ENCODE results near the gene PGBD5. TPM values are rescaled to one million over a fixed set of nuclear protein-coding genes. Genes with fewer than 3 reads are reported as not detected.

PGBD5 gene
- total RNA-seq, 1 donor from 2014 or later, result 6.6 TPM

DNA sequence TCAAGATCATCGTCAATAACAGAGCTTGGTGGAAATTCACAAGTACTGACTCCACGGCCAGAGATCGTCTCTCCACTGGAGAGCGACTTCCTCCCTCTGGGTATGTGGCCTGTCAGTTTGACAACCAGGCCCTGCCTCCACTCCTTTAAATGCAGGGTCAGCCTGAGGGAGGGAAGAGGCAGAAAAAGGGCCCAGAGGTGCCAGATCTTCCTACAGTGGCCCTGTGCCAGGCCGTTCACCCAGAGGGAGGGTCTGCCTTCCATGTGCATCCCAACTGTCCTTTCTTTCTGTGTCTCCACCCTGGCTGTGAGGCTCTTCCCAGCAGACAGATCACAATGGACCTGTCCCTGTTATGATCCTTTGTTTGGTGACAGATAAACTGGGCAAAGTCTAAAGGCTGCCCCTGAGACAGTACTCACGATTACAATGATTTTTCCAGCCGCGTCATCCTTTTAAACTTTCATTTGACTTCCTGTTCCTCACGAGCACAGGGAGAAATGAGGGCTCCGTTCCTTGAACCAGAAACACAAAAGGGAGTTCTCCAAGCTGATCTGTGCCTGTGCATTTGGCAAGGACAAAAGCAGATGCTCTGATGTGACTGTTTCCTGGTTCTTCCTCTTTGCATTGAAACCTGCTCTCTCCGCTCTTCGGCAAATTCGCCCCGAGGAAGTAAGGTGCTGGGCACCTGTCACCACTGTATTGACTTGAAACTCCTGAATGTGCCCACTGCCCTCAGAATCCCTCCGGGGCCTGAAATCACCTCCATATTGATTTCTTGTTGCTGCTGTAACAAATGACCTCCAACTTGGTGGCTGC, 126.7 kb downstream of the PGBD5 start:
- intact Hi-C loops (cut with DNase I), result no loop called here
- peak; percentile 9 for DNase-seq (ENCODE audit: low spot score)

DNA sequence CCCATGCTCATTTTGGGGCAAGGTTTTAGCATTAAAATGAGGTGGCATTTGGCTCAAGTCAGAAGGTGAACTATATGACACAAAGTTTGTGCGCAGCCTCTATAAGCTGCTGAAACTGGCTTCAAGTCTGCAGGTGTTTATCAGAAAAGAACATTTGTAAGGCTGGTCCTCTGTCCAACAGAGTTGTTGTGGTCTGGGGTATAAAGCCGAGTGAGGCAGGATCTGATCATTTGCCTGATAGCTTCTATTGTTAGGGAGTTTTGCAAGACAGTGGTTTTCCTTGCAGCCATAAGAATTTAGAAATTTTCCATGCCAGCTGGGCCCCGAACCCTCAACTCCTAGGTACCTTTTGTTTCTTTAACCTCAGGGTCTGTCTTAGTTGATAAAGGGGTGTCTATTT, 130.8 kb downstream of the PGBD5 start:
- DNase-seq (ENCODE audit: low spot score) (no peak), ATAC-seq (no peak)
- intact Hi-C loops (cut with DNase I), result no loop called here

More for the DNA sequence above, 126.7 kb downstream of the PGBD5 start:
- no peak for ATAC-seq

DNA sequence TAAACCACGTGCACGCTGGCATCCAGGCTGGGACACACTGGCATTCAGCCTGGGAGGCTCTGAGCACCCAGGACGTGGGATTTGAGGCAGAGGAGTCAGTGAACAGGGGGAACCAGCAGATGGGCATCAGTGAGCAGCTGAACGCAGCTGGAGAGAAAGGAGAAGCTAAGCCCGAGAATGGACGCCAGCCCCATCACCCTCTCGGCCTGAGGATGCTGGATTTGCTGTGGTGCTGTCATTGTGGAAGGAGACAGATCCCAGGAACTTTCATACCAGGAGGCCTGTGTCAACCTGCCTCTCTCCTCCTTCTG, 132.8 kb downstream of the PGBD5 start:
- ATAC-seq (no peak), DNase-seq (ENCODE audit: low spot score) (peak; percentile 8)
- intact Hi-C loops (cut with DNase I), result no loop called here

DNA sequence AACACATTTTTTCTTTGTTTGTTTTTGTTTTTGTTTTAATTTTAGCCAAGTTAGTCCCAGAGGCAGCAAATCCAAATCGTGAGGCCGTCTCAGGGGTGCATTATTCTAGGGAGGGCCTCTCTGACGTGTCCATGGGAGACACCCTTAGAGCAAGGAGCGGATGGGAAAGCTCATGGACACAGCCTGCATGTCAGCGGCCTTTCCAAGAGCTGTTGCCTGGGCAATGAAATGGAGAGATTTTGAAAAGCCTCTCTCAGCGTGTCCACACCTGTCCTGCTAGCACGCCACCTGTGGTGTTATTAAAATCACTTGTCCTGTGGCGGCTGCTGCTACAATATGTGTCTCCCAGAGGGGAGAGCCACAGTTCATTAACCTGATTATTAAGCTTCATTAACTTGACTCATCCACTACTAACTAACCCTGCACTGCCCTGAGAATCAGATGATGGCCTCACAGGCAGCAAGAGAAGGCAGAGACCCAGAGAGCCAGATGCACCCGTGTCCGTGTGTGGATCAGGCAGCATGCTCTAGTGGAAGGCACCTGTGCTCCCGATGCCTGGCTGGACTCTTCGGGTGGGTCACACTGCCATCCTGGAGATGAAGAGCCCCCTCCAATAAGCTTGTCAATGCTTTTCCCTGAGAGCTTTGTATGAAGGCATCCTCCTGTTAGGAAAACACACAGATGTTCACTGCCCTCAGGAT, 133.3 kb downstream of the PGBD5 start:
- peak; percentile 17 for DNase-seq (ENCODE audit: low spot score)
- no peak for ATAC-seq
- intact Hi-C loops (cut with DNase I), result no loop called here

DNA sequence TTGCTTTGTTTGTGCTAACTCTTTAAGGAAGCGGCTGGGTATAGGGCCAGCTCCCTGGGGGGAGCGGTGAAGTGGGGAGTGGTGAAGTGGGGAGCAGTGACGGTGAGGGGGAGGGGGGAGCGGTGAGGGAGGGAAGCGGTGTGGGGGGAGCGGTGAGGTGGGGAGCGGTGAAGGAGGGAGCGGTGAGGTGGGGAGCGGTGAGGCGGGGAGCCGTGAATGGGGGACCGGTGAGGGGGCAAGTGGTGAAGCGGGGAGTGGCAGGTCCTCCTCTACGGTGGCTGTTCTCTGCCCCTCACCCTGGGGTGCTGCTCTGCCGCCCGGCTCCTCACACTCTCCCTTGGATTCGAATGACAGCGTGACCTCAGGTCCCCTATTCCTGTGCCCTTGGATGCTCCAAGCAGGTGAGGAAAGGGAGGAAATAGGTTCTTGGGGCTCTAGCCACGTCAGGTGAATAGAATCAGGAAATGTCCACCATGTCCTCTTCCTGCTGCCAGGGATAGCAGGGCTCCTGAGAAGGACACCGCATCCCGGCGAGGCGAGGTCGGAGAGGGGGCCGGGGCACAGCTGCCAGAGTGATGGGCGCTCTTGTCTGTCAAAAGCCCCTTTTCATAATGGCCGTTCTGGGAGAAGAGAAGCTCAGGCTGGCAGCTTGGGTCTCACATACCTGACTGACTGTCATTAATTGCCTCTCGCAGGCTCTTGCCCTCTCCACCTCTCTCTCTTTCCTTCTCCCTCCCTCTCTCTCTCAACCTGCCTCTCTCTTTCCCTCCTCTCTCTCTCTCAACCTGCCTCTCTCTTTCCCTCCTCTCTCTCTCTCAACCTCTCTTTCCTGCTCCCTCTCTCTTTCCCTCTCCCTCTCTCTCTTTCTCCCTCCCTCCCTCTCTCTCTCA, 134.2 kb downstream of the PGBD5 start:
- DNase-seq (ENCODE audit: low spot score) (peak; percentile 42), ATAC-seq (peak; percentile 15)
- intact Hi-C loops (cut with DNase I), result no loop called here

DNA sequence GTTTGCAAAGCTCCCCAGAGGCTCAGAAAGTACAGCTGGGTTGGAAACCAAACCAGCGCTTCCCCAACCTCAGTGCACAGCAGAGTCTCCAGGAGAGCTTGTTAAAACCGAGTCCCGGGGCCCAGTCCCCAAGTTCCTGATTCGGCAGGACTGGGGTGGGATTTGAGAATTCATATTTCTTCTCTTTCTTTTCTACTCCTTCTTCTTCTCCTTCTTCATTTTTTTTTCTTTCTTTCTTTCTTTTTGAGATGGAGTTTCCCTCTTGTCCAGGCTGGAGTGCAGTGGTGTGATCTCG, 136.8 kb downstream of the PGBD5 start:
- ATAC-seq, result no peak

DNA sequence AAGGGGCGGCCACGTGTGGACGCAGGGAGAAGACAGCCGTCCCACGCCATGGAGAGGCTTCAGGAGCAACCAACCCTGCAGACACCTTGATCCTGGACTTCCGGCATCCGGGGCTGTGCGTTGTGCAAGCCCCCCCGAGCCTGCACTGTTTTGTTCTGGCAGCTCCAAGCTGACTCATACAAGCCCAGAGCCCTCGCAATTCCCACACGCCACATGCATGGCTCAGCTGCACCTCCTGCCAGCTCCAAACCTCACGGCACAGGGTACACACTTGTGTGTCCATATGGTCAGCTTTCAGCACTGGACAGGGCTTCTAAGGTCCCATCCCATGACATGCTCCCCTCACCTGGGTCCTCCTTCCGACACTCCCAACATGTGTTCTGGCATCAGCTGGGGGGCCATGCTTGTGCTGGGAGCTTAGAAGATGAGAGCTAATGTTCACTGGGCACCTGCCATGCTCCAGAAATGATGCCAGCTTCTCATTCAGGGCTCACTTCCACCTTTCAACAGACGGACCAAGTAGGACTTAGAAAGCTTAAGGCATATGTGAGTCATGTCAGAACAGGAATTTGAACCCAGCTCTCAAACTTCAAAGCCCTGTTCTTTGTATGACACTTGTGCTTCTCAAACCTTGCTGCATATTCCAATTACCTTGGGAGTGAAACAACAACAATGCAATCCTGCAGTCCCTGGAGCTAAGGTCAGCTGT, 137.3 kb downstream of the PGBD5 start:
- intact Hi-C loops (cut with DNase I), result no loop called here
- ATAC-seq (no peak), DNase-seq (ENCODE audit: low spot score) (peak; percentile 34)

More for the DNA sequence above, 136.8 kb downstream of the PGBD5 start:
- no peak for DNase-seq (ENCODE audit: low spot score)
- intact Hi-C loops (cut with DNase I), result no loop called here

DNA sequence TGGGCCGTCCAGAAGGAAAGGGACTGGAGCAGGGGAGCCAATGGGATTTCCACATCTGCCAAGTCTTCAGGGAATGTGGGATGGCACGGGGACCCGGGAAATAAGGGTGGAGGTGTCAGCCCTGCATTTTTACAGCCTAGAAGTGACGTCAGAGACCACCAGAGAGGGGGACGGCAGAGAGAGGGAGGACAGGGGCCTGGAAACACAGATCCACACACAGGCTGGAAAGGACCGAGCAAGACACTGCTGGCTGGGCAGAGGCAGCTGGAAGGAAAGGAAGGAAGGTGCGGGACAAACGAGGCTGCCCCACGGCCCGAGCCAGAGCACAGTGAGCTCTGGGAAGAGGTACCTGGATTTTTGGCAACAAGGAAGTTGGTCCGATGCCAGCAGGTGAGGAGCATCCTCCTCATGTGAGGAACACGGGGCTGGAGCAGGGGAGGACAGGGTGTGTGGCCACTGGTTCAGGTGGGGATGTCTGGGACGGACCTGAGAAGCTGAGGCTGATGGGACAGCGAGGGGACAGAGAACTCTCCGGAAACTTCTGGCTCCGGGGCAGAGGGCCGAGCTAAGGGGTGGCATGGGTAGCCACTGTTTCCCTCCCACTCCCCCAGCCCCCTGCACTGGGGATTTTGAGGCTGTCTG, 138.3 kb downstream of the PGBD5 start:
- DNase-seq (ENCODE audit: low spot score) (peak; percentile 51), ATAC-seq (no peak)
- intact Hi-C loops (cut with DNase I), result no loop called here

DNA sequence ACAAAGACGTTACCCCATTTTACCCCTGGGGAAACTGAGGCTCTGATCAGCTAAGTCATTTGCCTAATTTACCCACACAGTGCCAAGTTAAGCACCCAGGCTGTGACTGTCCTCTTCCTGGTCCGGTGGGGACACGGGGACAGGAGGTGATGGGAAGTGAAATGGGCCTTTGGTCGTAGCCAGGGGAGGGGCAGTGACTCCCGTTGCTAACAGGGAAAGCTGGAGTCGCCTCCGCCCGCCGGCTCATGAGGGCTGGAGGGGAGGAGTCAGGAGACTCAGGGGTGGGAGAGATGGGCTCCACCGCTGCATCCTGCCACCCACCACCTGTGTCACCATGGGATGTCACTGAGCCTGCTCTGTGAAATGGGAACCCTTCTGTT, 139.3 kb downstream of the PGBD5 start:
- intact Hi-C loops (cut with DNase I), result no loop called here
- DNase-seq (ENCODE audit: low spot score) (peak; percentile 43), ATAC-seq (no peak)

DNA sequence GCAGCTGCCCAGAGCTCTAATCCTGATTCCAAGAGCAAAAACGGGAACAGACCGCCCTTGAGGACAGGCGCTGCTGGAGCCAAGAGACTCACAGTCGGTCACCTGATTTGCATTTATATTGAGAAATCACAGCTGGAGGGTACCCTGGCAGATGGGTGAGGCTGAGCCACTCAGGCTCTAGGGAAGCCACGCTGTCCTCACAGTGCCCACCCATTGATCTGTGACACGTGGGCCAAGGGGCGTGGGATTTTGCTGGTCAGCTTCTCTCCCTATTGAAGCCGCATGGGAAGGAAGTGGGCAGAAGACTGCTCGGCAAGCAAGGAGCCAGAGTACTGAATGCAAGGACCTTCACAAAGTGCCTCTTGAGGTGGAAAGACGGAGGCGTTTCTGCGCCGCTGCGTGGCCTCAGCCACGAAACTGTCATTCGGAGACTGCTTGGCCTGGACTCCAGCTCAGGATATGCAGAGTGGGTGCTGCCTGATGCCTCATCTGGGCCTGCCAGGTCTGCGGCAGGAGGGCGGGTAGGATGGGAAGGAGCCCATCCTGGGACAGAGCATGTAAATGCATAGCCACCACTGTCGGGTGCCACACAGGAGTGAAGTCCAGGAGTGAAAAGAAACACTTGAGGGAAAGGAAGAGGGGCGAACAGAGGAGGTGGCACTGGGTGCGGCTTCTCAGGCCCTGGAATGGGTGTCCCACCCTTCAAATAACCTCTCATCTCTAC, 139.8 kb downstream of the PGBD5 start:
- no peak for ATAC-seq
- intact Hi-C loops (cut with DNase I), result no loop called here
- peak; percentile 31 for DNase-seq (ENCODE audit: low spot score)

DNA sequence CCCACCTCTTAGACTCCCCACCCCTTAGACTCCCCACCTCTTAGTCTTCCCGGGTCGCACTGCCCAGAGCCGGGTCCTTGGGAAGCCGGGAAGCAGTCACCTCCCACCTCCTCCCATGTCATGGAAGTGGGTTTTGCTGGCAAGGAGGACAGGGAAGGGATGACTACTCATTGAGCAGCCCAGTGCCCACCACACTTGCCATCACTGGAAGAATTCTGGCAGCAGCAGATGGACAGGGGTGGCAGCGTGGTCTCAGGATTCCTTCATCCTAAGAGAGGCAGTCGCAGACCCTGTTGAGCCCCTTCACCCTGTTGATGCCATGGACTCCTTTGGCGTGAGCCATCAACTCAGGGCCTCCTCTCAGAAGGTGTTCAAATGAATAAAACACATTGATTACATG, 140.8 kb downstream of the PGBD5 start:
- ATAC-seq (no peak), DNase-seq (ENCODE audit: low spot score) (peak; percentile 27)
- intact Hi-C loops (cut with DNase I), result no loop called here

DNA sequence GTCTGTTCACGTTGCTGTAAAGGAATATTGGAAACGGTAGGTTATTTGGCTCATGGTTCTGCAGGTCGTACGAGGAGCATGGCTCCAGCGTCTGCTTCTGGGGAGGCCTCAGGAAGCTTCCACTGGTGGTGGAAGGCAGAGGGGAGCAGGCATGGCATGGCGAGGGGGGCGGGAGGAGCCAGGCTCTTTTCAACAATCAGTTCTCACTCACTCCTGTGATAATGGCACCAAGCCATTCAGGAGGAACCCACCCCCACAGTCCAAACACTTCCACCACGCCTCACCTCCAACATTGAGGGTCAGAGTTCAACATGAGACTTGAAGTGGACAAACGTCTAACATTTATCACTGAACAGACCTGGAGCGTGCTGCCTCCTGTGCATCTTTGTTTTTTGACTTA, 141.2 kb downstream of the PGBD5 start:
- intact Hi-C loops (cut with DNase I), result no loop called here
- ATAC-seq, result no peak
- peak; percentile 42 for DNase-seq (ENCODE audit: low spot score)

DNA sequence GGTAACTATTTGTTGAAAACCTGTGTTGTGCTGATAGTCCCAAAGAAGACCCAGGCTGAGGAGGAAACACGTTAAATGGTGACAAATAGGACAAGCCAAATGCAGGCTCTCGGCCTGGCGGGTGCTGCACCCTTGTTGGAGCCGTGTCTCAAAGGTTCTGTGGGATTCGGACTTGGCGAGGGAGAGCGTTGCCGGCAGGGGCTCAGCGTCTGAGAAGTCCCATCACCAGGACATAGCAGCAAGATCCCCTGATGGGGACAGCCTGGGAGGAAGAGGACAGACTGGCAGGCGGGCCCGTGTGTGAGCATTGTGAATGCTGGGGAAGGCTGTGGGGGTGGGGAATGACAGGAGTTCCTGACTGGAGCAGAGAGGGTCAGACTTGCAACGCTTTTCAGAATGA, 142.5 kb downstream of the PGBD5 start:
- peak; percentile 47 for DNase-seq (ENCODE audit: low spot score)
- intact Hi-C loops (cut with DNase I), result no loop called here

DNA sequence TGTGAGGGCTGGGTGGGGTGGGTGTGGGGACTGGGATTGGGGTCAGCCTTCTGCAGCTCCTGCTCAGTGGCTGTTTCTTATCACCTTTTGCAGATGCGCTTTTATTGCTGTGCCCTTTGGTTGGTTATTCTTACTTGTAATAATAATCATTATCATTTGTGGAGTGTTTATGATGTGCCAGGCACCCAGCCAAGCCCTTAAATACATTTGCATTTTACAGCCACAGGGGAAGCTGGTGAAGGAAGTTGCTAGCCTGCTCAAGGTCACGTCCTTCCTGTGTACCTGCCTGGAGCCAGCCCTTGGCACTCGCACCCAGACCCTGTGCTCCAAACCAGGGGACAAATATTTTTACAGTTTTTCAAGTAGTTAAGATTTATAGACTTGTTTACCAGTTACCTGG, 144.0 kb downstream of the PGBD5 start:
- ATAC-seq (no peak), DNase-seq (ENCODE audit: low spot score) (peak; percentile 14)
- intact Hi-C loops (cut with DNase I), result no loop called here

More for the DNA sequence above, 142.5 kb downstream of the PGBD5 start:
- ATAC-seq, result no peak

DNA sequence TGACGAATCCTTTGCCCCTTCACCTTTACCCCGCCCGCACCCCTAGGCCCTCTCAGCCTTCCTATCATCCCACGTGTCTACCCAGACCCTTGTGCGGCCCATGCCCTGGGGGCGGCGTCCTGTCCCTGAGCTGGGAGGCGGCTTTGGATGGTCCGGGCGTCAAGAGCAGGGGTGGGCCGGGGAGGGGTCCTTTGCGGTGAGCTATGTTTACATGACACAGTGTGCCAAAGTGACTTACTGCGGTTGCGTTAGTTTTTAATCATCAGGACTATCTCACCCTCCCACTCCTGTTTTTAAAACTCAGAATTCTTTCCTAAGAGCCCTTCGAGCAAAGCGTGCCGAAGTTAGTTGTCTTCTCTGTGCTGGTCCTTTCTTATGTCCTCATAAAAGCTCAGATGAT, 144.6 kb downstream of the PGBD5 start:
- intact Hi-C loops (cut with DNase I), result no loop called here
- ATAC-seq (peak; percentile 33), DNase-seq (ENCODE audit: low spot score) (peak; percentile 54)

DNA sequence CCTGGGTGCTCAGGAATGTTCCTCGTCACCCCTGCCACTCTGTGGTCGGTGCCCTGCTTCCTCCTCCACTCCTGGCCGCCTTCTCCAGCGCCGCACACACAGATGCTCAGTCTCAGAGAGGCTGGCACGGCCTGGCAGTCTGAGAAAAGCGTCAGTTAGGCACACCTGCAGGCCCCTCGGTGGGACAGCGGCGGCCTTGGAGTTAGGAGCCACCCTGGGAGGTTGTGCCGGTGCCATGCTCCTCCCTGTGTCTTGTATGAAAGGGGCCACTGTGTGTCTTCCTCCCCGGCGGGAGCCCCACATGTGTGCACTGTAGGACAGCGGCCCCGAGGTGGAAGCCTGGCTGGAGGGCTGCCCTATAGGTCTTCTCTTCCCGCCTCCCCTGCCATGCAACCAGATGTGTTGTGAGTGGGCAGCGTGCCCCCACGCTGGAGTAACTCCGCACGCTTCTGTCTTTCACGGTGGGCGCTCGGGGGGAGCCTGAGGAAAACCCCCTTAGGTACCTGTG, 145.2 kb downstream of the PGBD5 start:
- intact Hi-C loops (cut with DNase I), result no loop called here
- ATAC-seq, result peak; percentile 37
- DNase-seq (ENCODE audit: low spot score), result peak; percentile 56

DNA sequence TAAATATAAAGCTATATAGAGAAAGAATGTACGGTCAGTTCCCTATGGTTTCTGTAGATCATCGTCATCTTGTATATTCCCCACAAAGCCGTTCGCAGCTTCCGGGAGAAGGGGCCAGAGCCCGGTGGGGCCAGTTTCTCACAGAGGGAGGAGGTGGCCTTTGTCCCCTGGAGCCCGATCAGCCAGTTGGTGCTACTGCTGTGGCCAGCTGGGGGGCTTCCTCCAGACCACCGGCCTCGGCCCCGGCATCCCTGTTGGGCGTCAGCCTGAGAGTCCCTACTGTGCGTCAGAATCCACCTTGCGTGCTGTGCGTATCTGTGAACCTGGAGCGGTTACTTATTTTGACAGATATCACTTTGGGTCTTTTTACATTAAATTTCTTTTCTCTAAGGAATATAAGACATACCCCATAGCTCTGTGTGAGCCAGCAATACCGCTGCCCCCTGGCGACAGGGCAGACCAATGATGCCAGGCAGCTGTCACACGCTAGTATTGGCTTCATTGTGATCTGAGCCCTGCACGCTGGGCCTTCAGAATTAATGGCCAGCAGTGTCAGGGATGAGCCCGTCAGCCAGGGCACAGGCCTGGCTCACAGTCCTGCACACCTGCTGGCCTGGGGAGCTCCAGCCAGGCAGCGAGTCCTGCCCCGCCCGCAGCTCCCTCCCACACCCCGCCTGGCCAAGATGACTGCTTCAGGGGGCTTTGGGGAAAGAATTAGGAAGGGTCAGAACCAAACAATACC, 145.9 kb downstream of the PGBD5 start:
- intact Hi-C loops (cut with DNase I), result no loop called here
- ATAC-seq, result peak; percentile 9
- peak; percentile 38 for DNase-seq (ENCODE audit: low spot score)
